ENCODE data around the gene KNSTRN.

The KNSTRN gene

GRCh38 chr15:40369971-40370370 lies 12.6 kb upstream of the KNSTRN start:
- DNase-seq, result no peak
- Mint-ChIP-seq H3K9me3 (no peaks in the 10 kb centered on the region), H3K4me3 (no peak overlapping the region), H3K27ac (no peak overlapping the region), H3K27me3 (ENCODE audit: low read depth, poor library complexity) (peaks cover 60% of the 10 kb centered on the region), H3K36me3 (ENCODE audit: low read depth) (no peaks in the 10 kb centered on the region), H3K4me1 (peaks cover 4% of the 10 kb centered on the region)
- no peak for TF ChIP-seq CTCF (IDR thresholded peaks at IDR 0.05)

GRCh38 chr15:40372981-40373380 lies 9.5 kb upstream of the KNSTRN start:
- Mint-ChIP-seq H3K4me3 (no peak overlapping the region), H3K27ac (no peak overlapping the region), H3K9me3 (no peaks in the 10 kb centered on the region), H3K4me1 (peaks cover 8% of the 10 kb centered on the region), H3K27me3 (ENCODE audit: low read depth, poor library complexity) (peaks cover 34% of the 10 kb centered on the region), H3K36me3 (ENCODE audit: low read depth) (no peaks in the 10 kb centered on the region)
- DNase-seq, result no peak
- no peak for TF ChIP-seq CTCF (IDR thresholded peaks at IDR 0.05)

- Mint-ChIP-seq H3K9me3 (no peaks in the 10 kb centered on the region), H3K27ac (no peak overlapping the region), H3K4me1 (peaks cover 15% of the 10 kb centered on the region), H3K36me3 (ENCODE audit: low read depth) (no peaks in the 10 kb centered on the region), H3K4me3 (no peak overlapping the region), H3K27me3 (ENCODE audit: low read depth, poor library complexity) (peaks cover 9% of the 10 kb centered on the region)
- no peak for DNase-seq
- TF ChIP-seq CTCF (IDR thresholded peaks at IDR 0.05), result no peak
Measured at GRCh38 chr15:40377606-40378005, 4.9 kb upstream of the KNSTRN start.

- Mint-ChIP-seq H3K4me1 (peaks cover 30% of the 10 kb centered on the region), H3K9me3 (no peaks in the 10 kb centered on the region), H3K36me3 (ENCODE audit: low read depth) (peaks cover 9% of the 10 kb centered on the region), H3K27ac (no peak overlapping the region), H3K4me3 (no peak overlapping the region), H3K27me3 (ENCODE audit: low read depth, poor library complexity) (peaks cover 9% of the 10 kb centered on the region)
- no peak for TF ChIP-seq CTCF (IDR thresholded peaks at IDR 0.05)
- DNase-seq, result no peak
Measured at GRCh38 chr15:40379374-40379773, 3.1 kb upstream of the KNSTRN start.

- Mint-ChIP-seq H3K9me3 (no peaks in the 10 kb centered on the region), H3K4me1 (peaks cover 35% of the 10 kb centered on the region), H3K27me3 (ENCODE audit: low read depth, poor library complexity) (peaks cover 9% of the 10 kb centered on the region), H3K36me3 (ENCODE audit: low read depth) (peaks cover 14% of the 10 kb centered on the region), H3K4me3 (no peak overlapping the region), H3K27ac (no peak overlapping the region)
- no peak for DNase-seq
- TF ChIP-seq CTCF (IDR thresholded peaks at IDR 0.05), result no peak
Measured at GRCh38 chr15:40379853-40380252, 2.7 kb upstream of the KNSTRN start.

- Mint-ChIP-seq H3K4me1 (peaks cover 38% of the 10 kb centered on the region), H3K9me3 (no peaks in the 10 kb centered on the region), H3K36me3 (ENCODE audit: low read depth) (peaks cover 22% of the 10 kb centered on the region), H3K27ac (no peak overlapping the region), H3K27me3 (ENCODE audit: low read depth, poor library complexity) (peaks cover 7% of the 10 kb centered on the region), H3K4me3 (no peak overlapping the region)
- no peak for DNase-seq
- TF ChIP-seq CTCF (IDR thresholded peaks at IDR 0.05), result no peak
Measured at GRCh38 chr15:40380636-40381035, 1.9 kb upstream of the KNSTRN start.
